Measurements from ENCODE around the gene RABGAP1L.
"Not testable (repeated sequence)": the region's sequence is repeated elsewhere in the genome, so short reads cannot be mapped to it uniquely, and the experiment has no call there.

RABGAP1L gene

DNA sequence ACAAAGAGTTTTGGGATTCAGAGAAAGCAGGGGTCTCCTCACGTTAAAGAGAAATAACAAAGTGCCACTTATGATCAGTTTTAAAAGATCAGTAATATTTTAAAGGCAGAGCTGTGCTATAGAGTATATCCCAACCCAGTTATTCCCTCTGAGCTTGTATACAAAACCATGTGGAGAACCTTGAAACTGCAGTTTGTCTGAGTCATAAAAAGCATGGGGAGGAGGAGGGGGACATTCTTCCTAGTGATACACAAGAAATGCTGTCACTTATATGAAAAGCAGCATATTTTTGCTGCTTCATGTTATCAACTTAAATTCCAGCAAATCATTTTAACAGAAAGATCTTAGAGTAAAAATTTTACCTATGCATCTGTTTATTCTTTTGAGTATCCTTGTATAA, 533.0 kb downstream of the RABGAP1L start:
- Histone ChIP-seq H3K4me3 (IDR thresholded peaks at IDR 0.05; ENCODE audit: insufficient read depth, low read depth, low read length) (no peak overlapping the region), H3K4me2 (no peak overlapping the region), H3K9ac (no peak overlapping the region), H4K20me1 (ENCODE audit: insufficient read depth) (no peaks in the 10 kb centered on the region), H3K4me1 (ENCODE audit: low read depth, poor library complexity, severe bottlenecking) (no peaks in the 10 kb centered on the region), H3K36me3 (ENCODE audit: insufficient read depth) (no peaks in the 10 kb centered on the region), H2AFZ (ENCODE audit: low read depth) (no peak overlapping the region), H3K27me3 (ENCODE audit: insufficient read depth, low read depth) (no peaks in the 10 kb centered on the region), H3K27ac (no peak overlapping the region), H3K79me2 (ENCODE audit: insufficient read depth, low read depth) (no peaks in the 10 kb centered on the region)
- TF ChIP-seq, protein P1, sequence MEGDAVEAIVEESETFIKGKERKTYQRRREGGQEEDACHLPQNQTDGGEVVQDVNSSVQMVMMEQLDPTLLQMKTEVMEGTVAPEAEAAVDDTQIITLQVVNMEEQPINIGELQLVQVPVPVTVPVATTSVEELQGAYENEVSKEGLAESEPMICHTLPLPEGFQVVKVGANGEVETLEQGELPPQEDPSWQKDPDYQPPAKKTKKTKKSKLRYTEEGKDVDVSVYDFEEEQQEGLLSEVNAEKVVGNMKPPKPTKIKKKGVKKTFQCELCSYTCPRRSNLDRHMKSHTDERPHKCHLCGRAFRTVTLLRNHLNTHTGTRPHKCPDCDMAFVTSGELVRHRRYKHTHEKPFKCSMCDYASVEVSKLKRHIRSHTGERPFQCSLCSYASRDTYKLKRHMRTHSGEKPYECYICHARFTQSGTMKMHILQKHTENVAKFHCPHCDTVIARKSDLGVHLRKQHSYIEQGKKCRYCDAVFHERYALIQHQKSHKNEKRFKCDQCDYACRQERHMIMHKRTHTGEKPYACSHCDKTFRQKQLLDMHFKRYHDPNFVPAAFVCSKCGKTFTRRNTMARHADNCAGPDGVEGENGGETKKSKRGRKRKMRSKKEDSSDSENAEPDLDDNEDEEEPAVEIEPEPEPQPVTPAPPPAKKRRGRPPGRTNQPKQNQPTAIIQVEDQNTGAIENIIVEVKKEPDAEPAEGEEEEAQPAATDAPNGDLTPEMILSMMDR (conservative IDR thresholded peaks at IDR 0.05; ENCODE audit: low read depth, low read length): no peak

DNA sequence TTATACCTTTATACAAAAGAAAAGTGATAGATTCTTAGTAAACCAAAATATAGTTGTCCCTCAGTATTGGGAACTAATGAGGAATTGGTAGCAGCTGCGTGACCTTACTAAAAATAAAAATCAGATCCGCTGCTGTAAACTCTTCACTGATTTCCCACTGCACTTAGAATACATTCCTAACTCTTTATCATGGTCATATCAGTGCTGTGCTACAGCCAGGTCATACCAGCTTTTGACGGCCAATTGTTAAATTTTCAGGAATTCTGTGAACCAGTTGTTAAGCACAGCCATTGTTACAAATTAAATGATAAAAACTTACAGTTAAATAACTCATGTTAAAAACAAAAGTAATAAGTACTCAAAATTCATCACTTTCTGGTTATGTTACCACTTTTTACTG, 533.8 kb downstream of the RABGAP1L start:
- no peaks in the 10 kb centered on the region for H3K36me3 ChIP-seq (ENCODE audit: insufficient read depth)
- no peaks in the 10 kb centered on the region for H3K79me2 ChIP-seq (ENCODE audit: insufficient read depth, low read depth)
- H2AFZ ChIP-seq (ENCODE audit: low read depth): no peak overlapping the region
- H3K4me1 ChIP-seq (ENCODE audit: low read depth, poor library complexity, severe bottlenecking): no peaks in the 10 kb centered on the region
- no peak overlapping the region for H3K4me3 ChIP-seq (IDR thresholded peaks at IDR 0.05; ENCODE audit: insufficient read depth, low read depth, low read length)
- H3K9ac ChIP-seq: no peak overlapping the region
- no peak overlapping the region for H3K27ac ChIP-seq
- H3K4me2 ChIP-seq: no peak overlapping the region
- H4K20me1 ChIP-seq (ENCODE audit: insufficient read depth): no peaks in the 10 kb centered on the region
- no peaks in the 10 kb centered on the region for H3K27me3 ChIP-seq (ENCODE audit: insufficient read depth, low read depth)
- TF ChIP-seq, protein P1 (conservative IDR thresholded peaks at IDR 0.05; ENCODE audit: low read depth, low read length): no peak

- H3K9ac ChIP-seq; H2AFZ ChIP-seq (ENCODE audit: low read depth); H4K20me1 ChIP-seq (ENCODE audit: insufficient read depth); H3K4me3 ChIP-seq (IDR thresholded peaks at IDR 0.05; ENCODE audit: insufficient read depth, low read depth, low read length); H3K27ac ChIP-seq; H3K36me3 ChIP-seq (ENCODE audit: insufficient read depth); H3K4me2 ChIP-seq; H3K4me1 ChIP-seq (ENCODE audit: low read depth, poor library complexity, severe bottlenecking); H3K79me2 ChIP-seq (ENCODE audit: insufficient read depth, low read depth); H3K27me3 ChIP-seq (ENCODE audit: insufficient read depth, low read depth): not testable (repeated sequence)
Measured at GRCh38 chr1:174693539-174693938, 534.2 kb downstream of the RABGAP1L start.

DNA sequence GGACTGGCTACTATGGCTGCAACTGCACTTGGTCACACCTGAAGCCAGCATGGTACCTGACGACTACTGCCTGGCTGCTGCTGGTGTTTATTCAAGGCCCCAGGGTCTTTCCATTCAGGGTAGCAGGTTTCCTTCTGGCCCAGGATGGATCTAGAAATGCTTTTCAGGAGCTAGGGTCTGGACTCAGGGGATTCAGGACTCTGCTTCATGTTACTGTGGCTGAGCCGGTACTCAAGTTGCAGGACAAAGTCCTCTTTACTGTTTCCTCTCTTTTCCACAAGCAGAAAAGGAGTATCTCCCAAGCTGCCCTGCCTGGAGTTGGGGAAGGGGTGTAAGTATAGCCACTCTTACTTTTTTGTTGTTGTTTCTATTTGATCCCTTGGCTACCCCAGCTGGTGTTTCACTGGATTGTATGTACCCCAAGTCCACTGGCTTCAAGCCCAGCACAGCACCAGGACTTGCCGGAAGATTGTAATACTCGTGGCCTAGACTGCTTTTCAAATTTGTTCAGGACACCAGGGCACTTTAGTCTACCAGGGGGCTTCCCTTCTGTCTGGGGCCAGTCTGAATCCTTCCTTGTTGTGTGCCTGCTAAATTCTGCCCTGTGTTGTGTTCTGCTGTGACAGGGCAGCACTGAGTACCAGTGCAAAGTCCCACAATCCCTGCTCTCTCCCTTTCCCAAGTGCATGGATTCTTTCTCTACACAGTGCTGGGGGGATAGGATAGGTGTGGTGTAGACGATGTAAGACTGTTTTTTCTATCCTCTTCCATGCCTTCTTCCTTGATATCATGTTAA, 536.9 kb downstream of the RABGAP1L start:
- Histone ChIP-seq H4K20me1 (ENCODE audit: insufficient read depth) (no peaks in the 10 kb centered on the region), H3K4me2 (no peak overlapping the region), H2AFZ (ENCODE audit: low read depth) (no peak overlapping the region), H3K9ac (no peak overlapping the region), H3K4me1 (ENCODE audit: low read depth, poor library complexity, severe bottlenecking) (no peaks in the 10 kb centered on the region), H3K4me3 (IDR thresholded peaks at IDR 0.05; ENCODE audit: insufficient read depth, low read depth, low read length) (no peak overlapping the region), H3K36me3 (ENCODE audit: insufficient read depth) (no peaks in the 10 kb centered on the region), H3K27me3 (ENCODE audit: insufficient read depth, low read depth) (no peaks in the 10 kb centered on the region), H3K79me2 (ENCODE audit: insufficient read depth, low read depth) (no peaks in the 10 kb centered on the region), H3K27ac (no peak overlapping the region)
- TF ChIP-seq, protein P1 (conservative IDR thresholded peaks at IDR 0.05; ENCODE audit: low read depth, low read length): no peak

- Histone ChIP-seq H3K4me3 (IDR thresholded peaks at IDR 0.05; ENCODE audit: insufficient read depth, low read depth, low read length) (no peak overlapping the region), H3K79me2 (ENCODE audit: insufficient read depth, low read depth) (no peaks in the 10 kb centered on the region), H3K36me3 (ENCODE audit: insufficient read depth) (no peaks in the 10 kb centered on the region), H3K4me1 (ENCODE audit: low read depth, poor library complexity, severe bottlenecking) (no peaks in the 10 kb centered on the region), H3K4me2 (no peak overlapping the region), H2AFZ (ENCODE audit: low read depth) (no peak overlapping the region), H3K27ac (no peak overlapping the region), H4K20me1 (ENCODE audit: insufficient read depth) (no peaks in the 10 kb centered on the region), H3K27me3 (ENCODE audit: insufficient read depth, low read depth) (no peaks in the 10 kb centered on the region), H3K9ac (no peak overlapping the region)
- TF ChIP-seq, protein P1 (conservative IDR thresholded peaks at IDR 0.05; ENCODE audit: low read depth, low read length): no peak
Measured at GRCh38 chr1:174700314-174700713, 541.0 kb downstream of the RABGAP1L start.
